HUDEP-2 (cell line): Measurements from ENCODE around the gene RAB33A.
"Not testable (repeated sequence)": the region's sequence is repeated elsewhere in the genome, so short reads cannot be mapped to it uniquely, and the experiment has no call there.

ENCODE experiments used
- DNase-seq, 76 experiments: peaks; one replicate each; lab custom pipeline; 2025; ENCODE audit not compliant: unreplicated experiment in 76 of 76; lab: John Stamatoyannopoulos, UW

The RAB33A gene

GRCh38 chrX:130224810-130225209 lies 53.0 kb downstream of the RAB33A start:
- DNase-seq: no peak

GRCh38 chrX:130228871-130229270 lies 57.1 kb downstream of the RAB33A start:
- DNase-seq: no peak

GRCh38 chrX:130231184-130231583 lies 59.4 kb downstream of the RAB33A start:
- DNase-seq: not testable (repeated sequence)
